Islet precursor cell (in vitro differentiated cells): ENCODE measurements around the gene TLDC2.

Experiments used
- DNase-seq: peaks from one replicate; pipeline ENCODE4 v3.0.0-alpha.2; 2018

TLDC2 gene

DNA sequence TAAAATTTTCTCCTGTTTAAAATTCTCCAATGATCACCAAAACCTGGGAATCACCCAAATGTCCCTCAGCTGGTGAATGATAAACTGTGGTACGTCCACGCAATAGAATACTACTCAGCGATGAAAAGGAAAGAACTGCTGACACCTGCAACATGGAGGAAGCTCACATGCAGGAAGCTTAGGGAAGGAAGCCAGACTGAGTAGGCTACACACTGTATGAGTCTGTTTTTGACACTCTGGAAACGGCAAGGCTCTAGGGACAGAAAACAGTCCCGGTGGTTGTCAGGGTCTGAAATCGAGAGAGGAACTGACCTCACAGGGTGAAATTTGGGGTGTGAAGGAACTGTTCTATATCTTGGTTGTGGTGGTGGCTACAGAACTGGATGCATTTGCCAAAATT is 25.2 kb upstream of the TLDC2 start:
- no peak for DNase-seq

DNA sequence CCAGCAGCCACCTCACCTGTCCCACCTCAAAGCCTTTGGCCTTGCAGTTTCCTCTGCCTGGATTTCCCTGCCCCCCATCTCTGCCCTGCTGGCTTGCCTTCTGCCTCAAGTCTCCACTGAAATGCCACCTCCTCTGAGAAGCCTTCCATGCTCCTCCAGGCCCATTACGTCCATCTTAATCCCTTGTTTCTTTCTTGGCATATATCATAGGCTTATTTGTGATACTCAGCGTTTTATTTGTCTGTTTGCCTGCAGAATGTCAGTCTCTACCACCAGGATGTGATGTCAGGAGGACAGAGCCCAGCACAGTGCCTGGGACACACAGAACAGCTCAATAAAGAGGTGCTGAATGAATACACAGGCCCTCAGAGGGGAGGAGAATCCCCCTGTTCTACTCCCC is 24.4 kb upstream of the TLDC2 start:
- no peak for DNase-seq

DNA sequence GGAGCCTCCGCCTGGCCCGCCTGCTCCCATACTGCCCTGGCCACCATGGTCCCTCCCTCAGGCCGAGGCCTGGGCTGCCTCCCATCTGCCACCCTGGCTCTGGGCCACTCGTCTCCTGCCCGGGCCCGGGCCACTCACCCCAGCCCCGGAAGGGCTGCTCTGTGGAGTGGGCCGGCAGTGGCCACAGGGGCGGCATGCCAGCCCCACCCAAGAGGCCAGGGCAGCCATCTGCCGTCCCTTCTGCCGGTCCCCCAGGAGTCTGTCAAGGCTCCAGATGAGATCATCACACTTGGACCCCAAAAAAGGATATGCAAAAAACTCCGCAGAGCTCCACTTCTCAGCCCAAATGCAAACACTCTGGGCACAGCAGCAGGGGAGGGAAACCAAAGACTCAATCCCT is 23.8 kb upstream of the TLDC2 start:
- DNase-seq: no peak

DNA sequence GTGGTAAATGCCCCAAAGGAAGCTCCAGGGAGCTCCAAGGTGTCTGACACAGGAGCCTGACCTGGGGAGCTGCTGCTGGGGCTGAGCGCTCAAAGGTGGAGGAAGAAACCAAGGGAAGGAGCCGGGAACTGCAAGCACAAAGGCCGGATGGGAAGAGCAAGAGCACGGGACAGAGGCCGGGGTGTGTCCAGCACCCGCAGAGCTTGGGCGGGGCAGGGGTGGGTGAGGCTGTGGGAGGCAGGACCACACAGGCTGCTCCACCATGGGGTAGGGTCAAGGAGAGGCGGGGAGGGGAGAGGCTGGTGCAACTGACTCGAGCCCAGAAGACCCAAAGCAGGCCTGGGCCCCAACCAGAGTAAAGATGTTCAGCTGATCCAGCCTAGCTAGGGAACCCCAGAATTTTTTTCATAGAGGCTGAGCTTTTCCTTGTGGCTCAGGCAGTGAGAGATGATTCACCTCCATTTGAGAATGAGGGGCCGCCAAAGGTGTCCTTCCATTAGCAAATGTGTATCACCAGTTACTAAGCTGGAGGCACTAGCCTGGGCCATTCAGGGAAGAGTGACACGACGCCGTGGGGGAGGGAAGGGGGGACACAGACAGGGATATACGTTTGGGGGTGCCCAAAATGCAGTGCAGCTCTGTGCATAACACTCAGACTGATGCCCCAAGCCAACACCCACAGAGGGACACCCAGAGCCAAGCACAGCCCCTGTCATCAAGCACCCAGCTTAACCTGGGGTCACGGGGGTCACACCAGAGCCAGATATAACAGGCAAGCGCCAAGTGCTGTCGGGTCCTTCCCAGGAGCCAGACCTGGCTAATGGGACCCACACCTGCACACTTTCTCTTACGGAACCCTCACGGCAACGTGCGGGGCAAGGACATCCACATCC is 21.3 kb upstream of the TLDC2 start:
- DNase-seq: no peak

DNA sequence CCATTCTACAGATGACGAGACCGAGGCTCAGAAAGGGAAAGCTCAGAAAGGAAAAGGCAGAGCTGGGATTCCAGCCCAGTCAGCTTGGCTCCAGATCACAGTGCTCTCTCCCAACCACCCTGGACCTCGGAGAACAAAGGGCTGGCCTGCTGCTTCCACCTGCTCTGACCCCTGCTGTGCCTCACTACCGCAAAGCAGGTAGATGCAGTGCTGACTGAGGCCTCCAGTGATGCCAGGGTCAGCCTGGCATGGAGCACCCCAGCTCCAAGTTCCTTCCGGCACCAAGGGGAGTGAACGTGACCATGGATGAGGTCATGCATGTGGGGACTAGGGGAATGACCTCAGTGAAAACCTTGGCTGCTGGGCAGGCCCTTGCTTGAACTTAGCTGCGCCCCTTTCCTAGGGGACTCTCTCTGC is 20.7 kb upstream of the TLDC2 start:
- no peak for DNase-seq

DNA sequence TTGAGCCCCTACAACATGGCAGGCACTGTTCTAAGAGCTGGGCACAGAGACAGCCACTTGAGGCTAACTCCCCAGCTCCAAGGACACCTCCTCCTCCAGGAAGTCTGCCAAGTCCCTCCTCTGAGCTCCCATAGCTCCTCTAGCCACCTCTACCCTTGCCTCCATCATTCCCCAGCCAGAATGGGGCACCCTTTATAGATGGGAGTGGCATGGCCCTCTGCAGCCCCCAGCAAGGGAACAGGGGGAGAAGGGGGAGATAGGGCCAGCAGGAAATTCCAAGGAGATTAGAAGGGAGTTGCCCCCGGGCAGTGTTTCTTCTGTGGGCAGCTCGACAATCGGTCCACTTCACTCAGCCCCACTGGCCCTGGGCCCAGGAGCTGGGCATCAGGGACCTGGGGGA is 19.7 kb upstream of the TLDC2 start:
- no peak for DNase-seq

DNA sequence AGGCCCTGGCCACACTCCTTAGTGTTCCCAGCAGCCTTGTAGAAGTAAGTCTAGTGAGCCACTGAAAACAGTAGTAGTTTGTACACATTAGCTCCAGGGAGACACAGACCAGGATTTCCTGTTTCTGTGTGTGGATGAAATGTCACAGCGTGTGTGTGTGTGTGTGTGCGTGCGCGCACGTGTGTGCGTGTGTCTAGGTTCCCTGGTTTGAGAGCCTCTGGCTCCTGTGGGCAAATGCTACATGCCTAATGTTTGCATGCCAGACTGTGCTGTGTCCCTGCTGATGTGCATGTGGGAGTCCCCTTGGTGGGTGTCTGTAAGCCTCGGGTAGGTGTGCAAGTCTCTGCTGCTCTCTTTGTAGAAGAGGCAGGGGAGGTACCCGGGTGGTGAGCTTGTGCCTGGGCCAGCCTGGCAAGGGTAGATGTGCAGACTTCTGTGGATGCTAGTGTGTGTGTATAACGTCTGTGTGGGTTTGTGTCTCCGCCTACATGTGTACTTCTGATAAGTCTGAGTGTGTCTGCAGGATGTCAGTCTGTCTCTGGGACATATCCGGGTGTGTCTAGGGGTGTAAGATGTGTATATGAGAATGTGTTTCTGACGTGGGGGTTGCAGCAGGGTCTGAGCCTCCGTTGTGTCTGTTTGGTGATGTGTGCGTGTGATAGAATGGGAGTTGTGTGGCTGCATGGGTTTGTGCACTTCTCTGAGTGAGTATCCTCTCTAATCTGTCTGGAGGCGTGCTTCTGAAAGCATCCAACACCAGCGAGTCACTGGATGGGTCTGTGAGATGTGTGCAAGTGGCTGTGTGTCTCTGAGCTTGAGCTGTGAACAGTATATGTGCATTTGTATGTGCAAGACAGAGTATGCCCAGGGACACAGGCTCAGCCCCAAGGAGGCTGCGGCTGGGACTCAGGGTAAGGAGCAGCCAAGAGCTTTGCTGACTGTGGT is 19.0 kb upstream of the TLDC2 start:
- DNase-seq: no peak

DNA sequence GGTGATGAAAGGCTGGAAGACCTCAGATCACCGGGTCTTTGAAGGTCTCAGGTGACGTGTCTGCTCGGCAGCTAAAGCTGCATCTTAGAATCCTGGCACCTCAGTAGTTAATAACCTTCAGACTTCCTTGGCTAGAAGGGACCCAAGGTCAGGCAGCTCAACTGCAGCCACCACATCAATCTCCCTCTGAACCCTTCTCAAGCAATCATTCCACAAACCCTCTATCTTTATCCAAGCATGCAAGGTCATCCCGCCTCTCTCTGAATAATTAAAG is 16.7 kb upstream of the TLDC2 start:
- no peak for DNase-seq

DNA sequence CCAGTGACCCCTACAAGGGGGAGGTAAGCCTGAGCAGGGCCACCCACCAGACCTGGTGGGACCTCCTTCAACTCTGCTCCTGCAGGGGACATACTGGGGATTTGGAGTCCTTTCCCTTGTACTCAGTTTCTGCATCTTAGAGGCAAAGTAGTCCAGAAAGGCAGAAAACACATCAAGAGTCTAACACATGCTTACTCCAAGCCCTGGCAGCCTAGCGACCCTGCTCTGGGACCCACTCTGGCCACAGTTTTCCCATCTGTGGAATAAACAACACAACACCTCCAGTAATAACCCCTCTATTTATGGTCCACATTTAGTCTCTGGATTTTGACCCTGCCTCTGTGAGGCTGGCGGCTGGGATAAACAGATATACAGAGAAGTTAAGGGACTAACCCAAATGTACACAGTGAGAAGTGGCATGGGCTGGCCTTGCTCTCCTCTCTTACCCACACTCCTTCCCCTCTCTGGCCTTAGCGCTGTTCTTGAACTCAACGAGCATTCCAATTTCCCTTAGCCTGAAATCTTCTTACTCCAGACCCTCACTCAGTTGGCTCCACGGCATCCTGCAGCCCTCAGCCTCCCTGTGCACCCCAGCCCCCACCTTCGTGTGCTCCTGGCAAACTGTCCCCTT is 16.1 kb upstream of the TLDC2 start:
- no peak for DNase-seq

DNA sequence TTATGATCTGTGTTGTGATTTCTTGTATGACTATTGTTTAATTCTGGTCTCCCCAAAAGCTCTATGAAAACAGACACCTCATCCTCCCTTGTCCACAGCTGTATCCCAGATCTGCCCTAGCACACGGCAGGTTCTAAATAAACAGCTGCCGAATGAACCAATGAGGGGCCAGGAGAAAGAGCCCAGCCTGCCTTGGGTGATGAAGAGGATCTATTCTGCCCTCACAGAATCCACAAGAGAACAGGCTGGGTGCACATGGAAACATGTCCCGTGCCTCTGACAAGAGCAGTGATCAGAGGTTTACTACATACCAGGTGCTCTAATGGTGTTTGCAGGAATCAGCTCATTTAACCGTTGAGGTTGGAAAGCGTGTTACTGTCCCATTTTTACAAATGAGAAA is 15.6 kb upstream of the TLDC2 start:
- no peak for DNase-seq

DNA sequence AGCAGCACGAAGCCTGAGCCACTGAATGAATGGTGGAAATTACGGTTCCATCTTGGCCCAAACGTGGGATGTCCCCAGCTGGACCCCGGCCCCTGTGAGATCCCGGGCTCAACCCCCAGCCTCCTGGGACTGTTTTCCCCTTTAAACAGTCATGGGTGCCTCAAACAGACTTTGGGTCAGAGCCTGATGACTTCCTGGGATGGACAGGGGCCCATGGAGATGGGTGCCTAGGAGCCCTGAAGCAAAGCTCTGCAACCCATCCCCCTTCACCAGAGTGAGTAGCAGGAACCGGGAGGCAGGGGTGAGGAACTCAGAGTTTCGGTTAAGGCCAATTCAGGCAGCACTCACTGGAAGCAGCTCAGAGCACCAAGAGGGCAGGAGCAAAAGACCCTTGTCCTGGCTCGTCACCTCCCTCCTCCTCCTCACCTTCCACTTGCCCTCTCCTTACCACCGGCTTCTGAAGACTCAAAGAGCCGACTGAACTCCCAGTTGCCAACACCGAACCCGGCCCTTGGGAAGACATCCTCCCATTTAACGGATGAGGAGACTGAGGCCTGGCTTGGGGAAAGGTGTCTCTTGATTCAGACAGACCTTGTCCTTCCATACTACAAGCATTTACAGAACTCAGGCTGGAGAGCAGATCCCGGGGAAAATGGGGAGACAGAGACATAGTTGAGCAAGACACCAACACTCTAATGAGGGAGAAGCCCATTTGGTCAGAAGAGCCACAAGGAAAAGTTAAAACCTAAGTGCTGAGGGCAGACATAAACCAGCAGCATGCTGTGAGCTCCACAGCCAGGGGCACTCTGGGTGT is 14.9 kb upstream of the TLDC2 start:
- no peak for DNase-seq

DNA sequence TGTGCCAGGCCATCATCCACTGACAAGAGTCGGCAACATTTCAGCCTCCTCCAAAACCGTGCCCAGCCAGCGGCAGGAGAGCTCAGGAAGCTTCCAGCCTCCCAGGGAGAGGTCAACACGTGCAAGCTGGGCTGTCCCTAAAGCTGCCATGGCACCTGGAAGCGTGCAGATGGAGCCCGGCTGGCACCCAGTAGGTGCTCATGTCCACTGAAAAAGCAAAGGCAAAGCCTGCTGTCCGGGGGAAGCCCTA is 14.4 kb upstream of the TLDC2 start:
- DNase-seq: no peak

DNA sequence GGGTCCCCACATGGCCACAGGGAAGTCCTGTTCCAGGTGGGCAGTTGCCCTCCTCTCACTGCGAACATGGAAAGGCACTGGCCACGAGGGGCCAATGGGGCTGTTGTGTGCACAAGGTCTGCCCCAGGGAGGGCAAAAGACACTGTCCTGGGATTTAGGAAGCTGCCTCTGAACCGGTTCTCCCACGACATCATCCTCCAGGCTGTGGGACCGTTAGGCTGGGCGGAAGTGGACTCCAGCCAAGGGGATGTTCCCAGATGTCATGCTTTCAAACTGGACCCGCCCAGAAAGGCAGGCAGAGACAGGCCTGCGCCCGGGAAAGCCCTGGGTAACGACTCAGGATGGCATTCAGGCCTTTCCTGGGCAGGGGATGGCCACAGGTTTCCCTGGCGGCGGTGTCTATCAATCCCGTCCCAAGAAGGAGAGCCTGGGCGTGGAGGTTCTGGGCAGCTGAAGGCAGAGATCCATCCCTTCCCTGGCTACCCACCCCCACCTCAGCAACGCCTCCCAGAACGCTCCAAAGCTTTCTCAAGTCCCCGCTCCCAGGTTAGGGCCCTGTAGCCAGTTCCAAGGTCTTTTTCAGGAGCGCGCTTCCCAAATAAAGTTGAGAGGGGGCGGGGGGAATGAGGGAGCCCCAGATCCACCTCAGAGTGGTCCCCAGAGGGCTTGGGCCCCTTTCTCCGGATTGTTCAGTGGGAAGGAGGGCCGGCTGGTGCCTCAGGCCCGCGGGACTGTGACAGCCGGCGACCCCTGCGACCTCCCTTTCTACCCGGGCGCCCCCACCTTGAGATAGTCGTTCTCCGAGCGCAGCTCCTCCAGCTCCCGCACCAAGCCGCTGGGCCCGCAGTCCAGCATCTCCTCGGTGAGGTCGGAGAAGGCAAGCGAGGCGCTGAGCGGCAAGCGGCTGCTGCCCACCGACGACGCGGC is 13.8 kb upstream of the TLDC2 start:
- DNase-seq: peak; percentile 85

DNA sequence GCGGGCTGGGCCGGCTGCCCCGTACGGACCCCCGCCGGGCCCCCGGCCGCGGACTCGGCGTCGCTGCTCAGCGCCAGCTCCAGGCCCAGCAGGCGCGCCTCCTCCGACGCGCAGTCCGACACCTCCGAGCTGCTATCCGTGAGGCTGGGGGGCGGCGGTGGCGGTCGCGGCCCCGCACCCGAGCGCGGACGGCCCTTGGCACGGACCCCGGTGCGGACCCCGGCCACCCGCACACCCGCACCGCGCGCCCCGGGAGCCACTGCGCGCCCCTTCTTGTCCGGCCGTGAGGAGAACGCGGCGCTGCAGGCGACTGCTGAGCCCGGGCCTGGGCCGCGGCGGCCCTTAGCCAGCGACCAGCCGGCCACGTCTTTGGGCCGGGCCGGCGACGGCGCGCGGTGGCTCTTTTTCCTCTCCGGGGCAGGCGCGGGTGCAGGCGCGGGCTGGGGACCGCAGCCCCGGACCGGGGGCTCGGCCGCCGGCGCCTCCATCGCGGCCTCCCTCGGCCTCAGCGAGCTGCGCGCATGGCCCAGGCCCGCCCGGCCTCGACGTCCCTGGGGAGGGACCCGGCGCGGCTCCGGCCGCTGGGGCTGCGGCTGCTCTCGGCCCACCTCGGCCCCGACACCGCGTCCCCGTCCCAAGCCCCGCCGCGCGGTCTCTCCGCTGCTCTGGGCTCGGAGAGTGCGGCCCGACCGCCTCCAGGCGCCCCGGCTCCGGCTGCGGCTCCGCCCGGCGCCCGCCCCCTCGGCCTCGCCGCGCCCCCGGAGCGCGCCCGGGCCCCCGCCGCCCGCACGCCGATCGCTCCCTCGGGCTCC is 12.9 kb upstream of the TLDC2 start:
- no peak for DNase-seq

DNA sequence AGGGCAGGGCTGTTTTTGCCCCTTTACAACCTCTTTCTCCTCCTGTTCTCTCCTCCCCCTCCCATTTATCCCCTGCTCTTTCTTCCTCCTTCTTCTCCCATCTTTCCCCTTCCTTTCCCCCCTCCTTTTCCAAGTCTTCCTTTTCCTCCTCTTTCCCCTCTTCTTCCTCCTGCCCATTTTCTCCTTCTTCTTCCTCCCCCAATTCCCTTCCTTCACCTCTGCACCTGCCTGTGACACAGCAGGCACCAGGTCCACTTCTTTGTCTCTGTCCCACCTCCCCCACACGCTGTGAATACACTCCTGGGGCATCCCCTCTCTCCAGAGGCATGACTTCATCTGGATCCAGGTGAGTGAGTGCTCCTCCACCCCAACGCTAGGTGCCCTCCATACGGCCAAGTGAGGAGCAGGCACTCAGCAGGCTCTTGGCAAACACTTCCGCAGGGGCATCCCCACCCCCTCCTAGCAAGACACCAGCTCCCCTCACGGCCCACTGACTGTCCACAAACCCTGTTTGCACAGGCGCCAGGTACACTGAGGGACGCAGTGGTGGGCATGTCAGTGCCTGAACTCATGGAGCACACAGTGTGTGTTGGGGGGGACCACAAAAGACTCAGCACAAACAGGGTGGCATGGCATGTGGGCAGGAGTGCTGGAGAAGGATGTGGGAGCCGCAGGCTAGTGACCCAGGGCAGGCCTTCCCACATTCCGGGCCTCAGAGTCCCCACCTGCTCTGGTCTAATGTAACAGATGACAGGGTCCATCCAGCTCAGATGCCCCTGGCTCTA is 10.7 kb upstream of the TLDC2 start:
- peak; percentile 52 for DNase-seq

DNA sequence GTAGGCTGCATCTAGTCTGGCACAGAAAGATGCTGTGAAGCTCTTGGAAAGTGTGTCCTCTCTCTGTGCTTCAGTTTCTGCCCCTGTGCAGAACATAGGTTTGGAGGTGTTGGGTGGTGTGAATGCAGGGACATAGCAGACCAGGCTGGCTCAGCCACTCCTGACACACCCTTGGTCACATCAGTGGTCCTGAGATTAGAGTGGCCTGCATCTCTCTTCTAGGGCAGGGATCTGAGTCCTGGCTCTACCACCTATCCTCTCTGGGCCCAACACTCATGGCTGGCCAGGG is 10.1 kb upstream of the TLDC2 start:
- no peak for DNase-seq

DNA sequence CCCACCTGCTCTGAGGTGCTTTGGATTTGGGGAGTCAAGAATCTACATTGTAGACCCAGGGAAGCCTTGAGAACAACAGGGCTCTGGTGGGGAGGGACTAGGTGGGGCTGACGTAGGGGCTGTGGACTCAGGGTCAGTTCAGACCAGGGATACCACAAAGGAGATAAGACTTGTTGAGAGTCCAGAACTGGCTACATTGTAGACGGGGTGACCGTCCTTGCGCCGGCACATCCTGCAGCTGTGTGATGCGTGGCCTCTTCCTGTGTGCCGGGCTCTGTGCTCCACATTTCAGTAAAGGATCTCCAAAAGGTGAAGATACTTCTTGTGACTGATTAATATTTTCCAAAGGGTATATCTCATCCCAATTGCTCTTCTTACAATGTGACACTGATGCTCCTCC is 9.8 kb upstream of the TLDC2 start:
- no peak for DNase-seq

DNA sequence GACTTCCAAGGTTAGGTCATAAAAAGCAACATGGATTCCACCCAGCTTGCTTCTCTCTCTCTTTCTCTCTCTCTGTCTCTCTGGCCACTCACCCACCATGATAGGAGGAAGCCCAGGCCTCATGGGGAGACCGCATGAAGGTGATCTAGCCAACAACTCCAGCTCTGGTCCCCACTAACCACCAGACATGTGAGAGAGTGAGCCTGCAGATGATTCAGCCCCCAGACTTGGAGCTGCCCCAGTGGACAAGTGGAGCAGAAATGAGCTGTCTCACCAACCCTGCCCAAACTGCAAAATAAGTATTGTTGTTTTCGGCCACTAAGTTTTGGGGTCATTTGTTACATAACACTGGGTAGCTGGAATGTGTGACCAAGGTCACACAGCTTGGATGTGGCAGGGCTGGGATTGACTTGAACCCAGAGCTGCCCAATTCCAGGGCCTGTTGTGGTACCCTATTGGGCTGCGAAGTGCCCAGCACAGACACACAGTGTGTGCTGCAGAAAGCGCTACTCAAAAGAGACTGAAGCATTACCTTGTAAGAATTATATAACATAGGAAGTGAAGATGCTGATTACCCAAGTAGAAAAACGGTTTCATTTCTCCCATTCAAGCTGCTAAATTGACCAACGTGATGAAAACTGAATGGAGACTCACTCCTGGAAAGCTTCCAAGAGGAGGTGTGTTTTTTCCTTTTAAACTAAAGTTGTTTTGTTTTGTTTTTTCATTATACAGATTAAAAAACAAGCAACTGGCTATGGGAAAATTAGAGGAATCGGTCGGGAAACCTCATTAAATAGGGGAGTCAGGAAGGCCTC is 9.1 kb upstream of the TLDC2 start:
- no peak for DNase-seq
